Fibroblast of skin of right biceps (primary cell): Measurements from ENCODE around the gene LRR1.
"Not testable (repeated sequence)": the region's sequence is repeated elsewhere in the genome, so short reads cannot be mapped to it uniquely, and the experiment has no call there.

Experiments used
- DNase-seq: peaks from one replicate; pipeline ENCODE4 v3.0.0-alpha.2; 2013

LRR1 gene

DNA sequence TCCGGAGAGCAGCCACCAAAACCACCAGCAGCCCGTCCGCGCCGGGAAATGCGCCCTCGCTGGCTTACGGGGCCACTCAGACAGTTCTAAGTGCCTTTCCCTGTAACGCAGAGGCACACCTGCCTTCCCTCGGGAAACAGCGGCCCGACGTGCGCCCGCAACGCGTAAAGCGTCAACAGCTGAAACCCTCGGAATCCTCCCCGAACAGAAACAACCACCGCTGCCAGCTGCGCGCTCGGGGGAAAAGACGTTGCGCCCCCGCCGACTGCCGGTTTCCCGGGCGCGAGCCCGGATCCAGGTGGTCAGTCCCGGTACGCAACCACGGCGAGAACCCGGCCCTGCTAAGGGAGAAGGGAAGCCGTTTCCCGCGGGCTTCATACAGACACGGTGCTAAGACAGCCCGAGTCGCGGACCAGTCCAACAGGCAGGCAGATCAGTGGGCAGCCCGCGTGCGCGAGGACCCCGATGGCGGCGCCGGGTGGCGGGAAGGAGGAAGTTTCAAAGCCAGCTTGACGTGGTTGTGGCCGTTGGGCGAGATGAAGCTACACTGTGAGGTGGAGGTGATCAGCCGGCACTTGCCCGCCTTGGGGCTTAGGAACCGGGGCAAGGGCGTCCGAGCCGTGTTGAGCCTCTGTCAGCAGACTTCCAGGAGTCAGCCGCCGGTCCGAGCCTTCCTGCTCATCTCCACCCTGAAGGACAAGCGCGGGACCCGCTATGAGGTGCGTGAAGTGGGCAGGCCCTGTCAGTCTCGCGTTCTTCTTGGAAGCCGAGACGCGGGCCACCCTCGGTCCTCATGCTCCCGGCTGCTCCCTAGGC lies at the start of gene LRR1:
Gene LRR1, plus strand, starts transcription at position 456 of the 816 bp plus-strand sequence. Its CDS starts 81 bp downstream, at position 537.
- peak; percentile 87 for DNase-seq

GRCh38 chr14:49549446-49549845 lies 49.3 kb upstream of the LRR1 start:
- no peak for DNase-seq

GRCh38 chr14:49549881-49550280 lies 48.9 kb upstream of the LRR1 start:
- peak; percentile 39 for DNase-seq

- DNase-seq: no peak
Measured at GRCh38 chr14:49550286-49551184, 48.2 kb upstream of the LRR1 start.

GRCh38 chr14:49551569-49551968 lies 47.2 kb upstream of the LRR1 start:
- no peak for DNase-seq

GRCh38 chr14:49553106-49553505 lies 45.6 kb upstream of the LRR1 start:
- DNase-seq: no peak

DNA sequence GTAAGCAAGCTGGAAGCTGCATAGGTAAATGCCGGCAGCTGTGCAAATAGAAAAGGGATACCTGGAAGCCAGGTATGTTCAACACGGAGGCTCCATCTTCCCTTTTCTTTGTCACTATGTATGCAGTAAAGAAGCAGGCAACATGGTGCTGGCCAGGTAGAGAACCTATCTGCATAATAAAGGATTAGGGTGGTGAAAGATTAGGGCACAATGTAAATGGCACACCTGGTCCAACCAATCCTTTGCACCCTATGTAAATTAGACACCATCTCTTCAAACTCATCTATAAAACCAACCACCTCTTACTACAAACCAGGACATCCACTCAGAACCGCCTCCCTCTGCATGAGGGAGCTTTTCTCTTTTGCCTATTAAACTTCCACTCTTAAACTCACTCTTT lies 44.8 kb upstream of the LRR1 start:
- DNase-seq: no peak

- DNase-seq: no peak
Measured at GRCh38 chr14:49559979-49560768, 38.6 kb upstream of the LRR1 start.

GRCh38 chr14:49566714-49567113 lies 32.0 kb upstream of the LRR1 start:
- DNase-seq: no peak

DNA sequence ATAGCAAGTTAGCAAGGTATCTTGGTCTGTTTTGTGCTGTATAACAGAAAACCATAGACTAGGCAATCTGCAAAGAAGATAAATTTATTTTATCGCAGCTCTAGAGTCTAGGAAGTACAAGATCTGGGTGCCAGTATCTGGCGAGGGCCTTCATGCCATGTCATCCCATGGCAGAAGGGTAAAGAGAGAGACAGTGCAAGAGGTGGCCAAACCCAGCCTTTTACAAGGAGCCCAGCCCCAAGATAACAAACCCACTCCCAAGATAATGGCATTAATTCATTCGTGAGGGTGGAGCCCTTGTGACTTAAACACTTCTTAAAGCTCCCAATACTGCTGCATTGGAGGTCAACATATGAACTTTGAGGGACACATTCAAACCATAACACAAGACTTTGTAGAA lies 29.5 kb upstream of the LRR1 start:
- DNase-seq: no peak

DNA sequence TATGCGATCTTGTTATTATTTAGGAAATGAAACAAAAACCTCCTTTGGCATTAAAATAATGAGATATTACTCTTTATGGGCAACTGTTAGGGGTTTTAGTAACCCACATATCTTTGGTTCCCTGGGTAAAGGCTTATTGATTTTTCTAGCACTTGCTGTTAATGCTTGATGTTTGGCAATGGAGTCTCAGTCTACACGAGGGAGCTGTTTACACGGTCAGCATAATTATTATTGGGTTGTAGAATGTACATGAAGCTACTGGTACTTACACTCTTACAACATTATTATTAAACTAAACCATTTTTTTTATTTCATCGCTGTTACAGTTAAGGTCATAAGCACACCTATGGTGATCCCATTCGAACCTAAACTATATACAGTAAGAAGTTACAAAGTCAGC lies 24.7 kb upstream of the LRR1 start:
- no peak for DNase-seq

GRCh38 chr14:49578141-49578540 lies 20.6 kb upstream of the LRR1 start:
- DNase-seq: no peak

- no peak for DNase-seq
Measured at GRCh38 chr14:49579841-49580240, 18.9 kb upstream of the LRR1 start.

GRCh38 chr14:49581209-49582112 lies 17.3 kb upstream of the LRR1 start:
- DNase-seq: no peak

- no peak for DNase-seq
Measured at GRCh38 chr14:49582113-49582977, 16.4 kb upstream of the LRR1 start.

DNA sequence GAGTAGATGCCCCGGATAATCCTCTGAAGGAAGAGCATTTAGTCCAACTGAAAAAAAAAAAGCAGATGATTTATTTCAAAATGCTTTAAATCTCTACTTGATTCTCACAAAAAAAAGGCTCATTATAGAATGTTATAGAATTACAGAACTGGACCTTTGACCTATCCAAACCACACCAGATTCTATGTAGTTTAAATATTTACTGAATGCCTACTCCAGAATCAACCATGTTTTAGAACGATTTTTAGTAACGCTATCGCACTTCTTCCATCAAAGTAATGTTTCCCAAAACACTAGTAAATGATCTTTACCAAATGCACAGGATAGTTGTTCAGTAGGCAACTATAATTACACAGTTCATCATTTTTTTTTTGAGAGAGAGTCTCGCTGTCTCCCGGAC lies 15.1 kb upstream of the LRR1 start:
- DNase-seq: no peak

DNA sequence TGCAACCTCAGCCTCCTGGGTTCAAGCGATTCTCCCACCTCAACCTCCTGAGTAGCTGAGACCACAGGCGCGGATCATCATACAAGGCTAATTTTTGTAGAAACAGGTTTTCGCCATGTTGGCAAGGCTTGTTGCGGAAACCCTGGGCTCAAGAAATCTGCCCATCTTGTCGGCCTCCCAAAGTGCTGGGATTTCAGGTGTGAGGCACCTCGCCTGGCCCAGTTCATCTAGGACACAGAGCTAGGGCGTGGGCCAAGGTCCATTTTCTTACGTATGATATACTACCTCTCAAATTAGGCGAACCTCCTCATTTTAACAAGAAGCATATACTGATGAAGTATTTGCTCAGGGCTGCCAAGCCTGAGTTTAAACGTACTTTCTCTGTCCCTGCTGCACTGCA lies 14.7 kb upstream of the LRR1 start:
- no peak for DNase-seq

DNA sequence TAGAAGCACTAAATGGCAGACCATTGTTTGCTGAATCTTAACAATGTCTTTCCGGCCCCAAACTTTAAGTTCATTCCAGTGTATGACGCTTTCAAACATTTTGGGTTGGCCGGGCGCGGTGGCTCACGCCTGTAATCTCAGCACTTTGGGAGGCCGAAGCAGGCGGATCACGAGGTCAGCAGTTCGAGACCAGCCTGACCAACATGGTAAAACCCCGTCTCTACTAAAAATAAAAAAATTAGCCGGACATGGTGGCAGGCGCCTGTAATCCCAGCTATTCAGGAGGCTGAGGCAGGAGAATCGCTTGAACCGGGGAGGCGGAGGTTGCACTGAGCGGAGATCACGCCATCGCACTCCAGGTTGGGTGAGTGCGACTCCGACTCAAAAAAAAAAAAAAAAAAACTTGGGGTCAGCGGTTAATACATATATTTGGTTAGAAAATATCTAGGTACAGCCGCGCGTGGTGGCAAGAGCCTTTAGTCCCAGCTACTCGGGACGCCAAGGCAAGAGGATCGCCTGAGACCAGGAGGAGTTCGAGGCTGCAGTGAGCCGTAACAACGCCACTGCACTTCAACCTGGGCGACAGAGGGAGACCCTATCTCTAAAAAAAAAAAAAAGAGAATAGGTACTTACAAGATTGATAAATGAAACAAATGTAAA lies 13.6 kb upstream of the LRR1 start:
- not testable (repeated sequence) for DNase-seq

DNA sequence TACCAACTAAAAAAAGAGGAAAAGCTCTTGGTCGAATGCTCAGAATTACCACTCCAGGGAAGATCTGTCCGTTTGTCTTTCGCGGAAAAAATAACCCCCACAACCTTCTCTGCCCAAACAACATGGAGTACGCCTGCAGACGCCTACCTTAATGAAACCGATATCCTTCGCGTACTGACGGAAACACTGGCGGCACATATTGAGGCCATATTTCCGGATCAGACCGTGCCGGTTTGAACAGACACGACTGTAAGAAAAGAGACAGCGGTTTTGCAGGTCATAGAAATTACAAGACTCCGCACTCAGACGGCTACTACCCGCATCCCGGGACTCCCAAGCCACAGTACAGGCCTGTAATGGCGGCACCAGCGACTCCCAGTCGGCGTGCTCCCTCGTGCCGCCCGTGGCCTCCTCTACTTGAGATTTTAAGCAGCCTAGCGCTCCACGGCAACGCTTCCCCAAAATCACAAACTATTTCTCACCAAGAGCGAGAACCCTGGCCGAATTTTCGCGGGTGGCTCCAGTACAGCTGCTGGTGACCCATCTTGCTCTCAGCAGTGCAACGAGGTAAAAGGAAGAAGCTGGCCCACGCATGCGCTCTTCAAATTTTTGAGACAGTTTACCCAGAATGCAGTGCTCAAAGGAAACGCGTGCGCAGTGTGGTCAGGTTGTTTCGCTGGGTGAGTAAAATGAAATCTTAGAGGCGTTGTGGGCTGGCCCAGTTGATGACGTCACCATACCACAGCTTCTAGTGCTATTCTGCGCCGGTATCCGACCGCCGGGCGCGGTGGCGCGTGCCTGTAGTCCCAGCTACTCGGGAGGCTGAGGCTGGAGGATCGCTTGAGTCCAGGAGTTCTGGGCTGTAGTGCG lies 12.7 kb upstream of the LRR1 start, which contains the start of gene RPS29:
Gene RPS29, minus strand, starts transcription at position 578 of the 870 bp plus-strand sequence. Its CDS starts 34 bp downstream, at position 544.
- peak; percentile 99 for DNase-seq
